ENCODE data around the gene GLIS1. TPM values are rescaled to one million over a fixed set of nuclear protein-coding genes. Genes with fewer than 3 reads are reported as not detected.
A peak's percentile ranks its signal among the peaks of the same experiment; 100 is the strongest.

GLIS1 gene
- total RNA-seq, 1 experiment from 2014 or later = 0.24 TPM

DNA sequence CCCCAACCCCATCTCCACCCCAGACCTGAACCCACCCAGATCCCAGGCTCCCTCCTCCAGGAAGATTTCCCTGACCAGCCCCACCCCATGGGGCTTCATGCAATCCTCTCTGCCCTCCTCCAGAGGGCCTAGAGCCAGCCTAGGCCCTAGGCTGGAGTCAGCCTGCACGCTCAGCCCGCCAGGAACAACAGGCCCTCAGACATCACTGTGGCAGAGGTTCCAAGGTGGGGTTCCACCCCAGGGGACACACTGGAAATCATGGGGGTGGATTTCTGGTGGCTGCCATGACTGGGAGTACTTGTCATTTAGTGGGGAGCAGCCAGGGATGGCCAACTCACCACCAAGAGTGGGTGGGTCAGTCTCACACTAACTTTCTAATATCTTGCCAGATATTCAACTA is 122.0 kb downstream of the GLIS1 start:
- ChIA-PET POLR2A (no interaction called here), CTCF (interaction anchor here (0.7 to 1.5 kb wide), 4 partner anchors 24 to 131 kb away, joined by 3 to 4 read pairs (median 3); no protein-coding TSS in a partner anchor)
- no peak overlapping the region for H3K4me3 Mint-ChIP-seq
- ATAC-seq (peak; percentile 94), DNase-seq (ENCODE audit: low spot score) (peak; percentile 41)
- H3K36me3 Mint-ChIP-seq = peaks cover 1% of the 10 kb centered on the region
- no peak overlapping the region for H3K27ac Mint-ChIP-seq
- H3K4me1 Mint-ChIP-seq = peaks cover 6% of the 10 kb centered on the region
- no peaks in the 10 kb centered on the region; the same call in 1 of the 2 replicates for H3K27me3 Mint-ChIP-seq (ENCODE audit: low read depth)
- peaks cover 5% of the 10 kb centered on the region for H3K9me3 Mint-ChIP-seq
- TF ChIP-seq GRHL2 (CRISPR knock-in tag; IDR thresholded peaks at IDR 0.05; ENCODE audit: insufficient replicate concordance, severe bottlenecking) (no peak), KAT7 (CRISPR knock-in tag; IDR thresholded peaks at IDR 0.05; ENCODE audit: borderline replicate concordance) (no peak), IRF2 (CRISPR knock-in tag; IDR thresholded peaks at IDR 0.05; ENCODE audit: borderline replicate concordance, low read depth) (no peak)

- ATAC-seq (no peak), DNase-seq (ENCODE audit: low spot score) (no peak)
- H3K4me1 Mint-ChIP-seq = peaks cover 6% of the 10 kb centered on the region
- H3K4me3 Mint-ChIP-seq = no peak overlapping the region
- peaks cover 3% of the 10 kb centered on the region; the same call in 1 of the 2 replicates for H3K27me3 Mint-ChIP-seq (ENCODE audit: low read depth)
- peaks cover 10% of the 10 kb centered on the region for H3K9me3 Mint-ChIP-seq
- peaks cover 5% of the 10 kb centered on the region for H3K36me3 Mint-ChIP-seq
- ChIA-PET POLR2A (no interaction called here), CTCF (interaction anchor here (0.6 to 1.5 kb wide), 6 partner anchors 9 to 338 kb away, joined by 3 to 4 read pairs (median 3); no protein-coding TSS in a partner anchor)
- TF ChIP-seq ZNF263 (CRISPR knock-in tag; IDR thresholded peaks at IDR 0.05; ENCODE audit: low read depth) (no peak), SP1 (CRISPR knock-in tag; conservative IDR thresholded peaks at IDR 0.05) (no peak), ZNF317 (CRISPR knock-in tag; IDR thresholded peaks at IDR 0.05; ENCODE audit: borderline replicate concordance, low read depth) (no peak), CDX4 (CRISPR knock-in tag; IDR thresholded peaks at IDR 0.05; ENCODE audit: borderline replicate concordance) (no peak), NR3C1 (CRISPR knock-in tag; conservative IDR thresholded peaks at IDR 0.05; ENCODE audit: low read depth) (no peak), EMX1 (CRISPR knock-in tag; IDR thresholded peaks at IDR 0.05) (no peak), ZNF219 (CRISPR knock-in tag; IDR thresholded peaks at IDR 0.05; ENCODE audit: borderline replicate concordance) (no peak), TEAD1 (CRISPR knock-in tag; IDR thresholded peaks at IDR 0.05) (no peak), KAT7 (CRISPR knock-in tag; IDR thresholded peaks at IDR 0.05; ENCODE audit: borderline replicate concordance) (no peak), ATF1 (CRISPR knock-in tag; IDR thresholded peaks at IDR 0.05) (no peak), ZNF671 (CRISPR knock-in tag; IDR thresholded peaks at IDR 0.05) (no peak), SOX15 (CRISPR knock-in tag; IDR thresholded peaks at IDR 0.05) (no peak), NFE2L1 (CRISPR knock-in tag; IDR thresholded peaks at IDR 0.05) (no peak), ZNF423 (CRISPR knock-in tag; IDR thresholded peaks at IDR 0.05) (no peak), ERG (CRISPR knock-in tag; IDR thresholded peaks at IDR 0.05) (no peak)
- TF ChIP-seq, protein P1, sequence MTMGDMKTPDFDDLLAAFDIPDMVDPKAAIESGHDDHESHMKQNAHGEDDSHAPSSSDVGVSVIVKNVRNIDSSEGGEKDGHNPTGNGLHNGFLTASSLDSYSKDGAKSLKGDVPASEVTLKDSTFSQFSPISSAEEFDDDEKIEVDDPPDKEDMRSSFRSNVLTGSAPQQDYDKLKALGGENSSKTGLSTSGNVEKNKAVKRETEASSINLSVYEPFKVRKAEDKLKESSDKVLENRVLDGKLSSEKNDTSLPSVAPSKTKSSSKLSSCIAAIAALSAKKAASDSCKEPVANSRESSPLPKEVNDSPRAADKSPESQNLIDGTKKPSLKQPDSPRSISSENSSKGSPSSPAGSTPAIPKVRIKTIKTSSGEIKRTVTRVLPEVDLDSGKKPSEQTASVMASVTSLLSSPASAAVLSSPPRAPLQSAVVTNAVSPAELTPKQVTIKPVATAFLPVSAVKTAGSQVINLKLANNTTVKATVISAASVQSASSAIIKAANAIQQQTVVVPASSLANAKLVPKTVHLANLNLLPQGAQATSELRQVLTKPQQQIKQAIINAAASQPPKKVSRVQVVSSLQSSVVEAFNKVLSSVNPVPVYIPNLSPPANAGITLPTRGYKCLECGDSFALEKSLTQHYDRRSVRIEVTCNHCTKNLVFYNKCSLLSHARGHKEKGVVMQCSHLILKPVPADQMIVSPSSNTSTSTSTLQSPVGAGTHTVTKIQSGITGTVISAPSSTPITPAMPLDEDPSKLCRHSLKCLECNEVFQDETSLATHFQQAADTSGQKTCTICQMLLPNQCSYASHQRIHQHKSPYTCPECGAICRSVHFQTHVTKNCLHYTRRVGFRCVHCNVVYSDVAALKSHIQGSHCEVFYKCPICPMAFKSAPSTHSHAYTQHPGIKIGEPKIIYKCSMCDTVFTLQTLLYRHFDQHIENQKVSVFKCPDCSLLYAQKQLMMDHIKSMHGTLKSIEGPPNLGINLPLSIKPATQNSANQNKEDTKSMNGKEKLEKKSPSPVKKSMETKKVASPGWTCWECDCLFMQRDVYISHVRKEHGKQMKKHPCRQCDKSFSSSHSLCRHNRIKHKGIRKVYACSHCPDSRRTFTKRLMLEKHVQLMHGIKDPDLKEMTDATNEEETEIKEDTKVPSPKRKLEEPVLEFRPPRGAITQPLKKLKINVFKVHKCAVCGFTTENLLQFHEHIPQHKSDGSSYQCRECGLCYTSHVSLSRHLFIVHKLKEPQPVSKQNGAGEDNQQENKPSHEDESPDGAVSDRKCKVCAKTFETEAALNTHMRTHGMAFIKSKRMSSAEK (CRISPR knock-in tag; IDR thresholded peaks at IDR 0.05; ENCODE audit: borderline replicate concordance) = no peak
- TF ChIP-seq, protein P2, sequence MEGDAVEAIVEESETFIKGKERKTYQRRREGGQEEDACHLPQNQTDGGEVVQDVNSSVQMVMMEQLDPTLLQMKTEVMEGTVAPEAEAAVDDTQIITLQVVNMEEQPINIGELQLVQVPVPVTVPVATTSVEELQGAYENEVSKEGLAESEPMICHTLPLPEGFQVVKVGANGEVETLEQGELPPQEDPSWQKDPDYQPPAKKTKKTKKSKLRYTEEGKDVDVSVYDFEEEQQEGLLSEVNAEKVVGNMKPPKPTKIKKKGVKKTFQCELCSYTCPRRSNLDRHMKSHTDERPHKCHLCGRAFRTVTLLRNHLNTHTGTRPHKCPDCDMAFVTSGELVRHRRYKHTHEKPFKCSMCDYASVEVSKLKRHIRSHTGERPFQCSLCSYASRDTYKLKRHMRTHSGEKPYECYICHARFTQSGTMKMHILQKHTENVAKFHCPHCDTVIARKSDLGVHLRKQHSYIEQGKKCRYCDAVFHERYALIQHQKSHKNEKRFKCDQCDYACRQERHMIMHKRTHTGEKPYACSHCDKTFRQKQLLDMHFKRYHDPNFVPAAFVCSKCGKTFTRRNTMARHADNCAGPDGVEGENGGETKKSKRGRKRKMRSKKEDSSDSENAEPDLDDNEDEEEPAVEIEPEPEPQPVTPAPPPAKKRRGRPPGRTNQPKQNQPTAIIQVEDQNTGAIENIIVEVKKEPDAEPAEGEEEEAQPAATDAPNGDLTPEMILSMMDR (IDR thresholded peaks at IDR 0.05) = no peak
- TF ChIP-seq, protein P3, sequence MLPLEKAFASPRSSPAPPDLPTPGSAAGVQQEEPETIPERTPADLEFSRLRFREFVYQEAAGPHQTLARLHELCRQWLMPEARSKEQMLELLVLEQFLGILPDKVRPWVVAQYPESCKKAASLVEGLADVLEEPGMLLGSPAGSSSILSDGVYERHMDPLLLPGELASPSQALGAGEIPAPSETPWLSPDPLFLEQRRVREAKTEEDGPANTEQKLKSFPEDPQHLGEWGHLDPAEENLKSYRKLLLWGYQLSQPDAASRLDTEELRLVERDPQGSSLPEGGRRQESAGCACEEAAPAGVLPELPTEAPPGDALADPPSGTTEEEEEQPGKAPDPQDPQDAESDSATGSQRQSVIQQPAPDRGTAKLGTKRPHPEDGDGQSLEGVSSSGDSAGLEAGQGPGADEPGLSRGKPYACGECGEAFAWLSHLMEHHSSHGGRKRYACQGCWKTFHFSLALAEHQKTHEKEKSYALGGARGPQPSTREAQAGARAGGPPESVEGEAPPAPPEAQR (CRISPR knock-in tag; IDR thresholded peaks at IDR 0.05) = no peak
- H3K27ac Mint-ChIP-seq = no peak overlapping the region
Observed at GRCh38 chr1:53616511-53616910, 122.5 kb downstream of the GLIS1 start.
